HCT116 (cell line): ENCODE data around the gene CDK19. TPM values are rescaled to one million over a fixed set of nuclear protein-coding genes. Genes with fewer than 3 reads are reported as not detected.

Experiments used
- ATAC-seq: fragments of 200-7000 bp; cut with Tn5 transposase; 2 replicates; pipeline ENCODE4 v1.9.1; 2020; ENCODE audit warnings: mild to moderate bottlenecking, moderate library complexity
- BruUV-seq: library from RNA; stranded (reverse); fragments of 400-500 nt; replicated peaks from 2 replicates; lab custom pipeline; 2021; lab: Mats Ljungman, UMichigan
- CTCF ChIA-PET: fragments of 300-600 bp; sonication (Branson Sonifier 250); formaldehyde crosslinking; loops from one replicate; lab custom pipeline; 2021; ENCODE audit warnings: antibody characterized with exemption; lab: Charles Lee
- POLR2A ChIA-PET: fragments of 300-600, 350-600 bp; sonication (Branson Sonifier 250); formaldehyde crosslinking; loops from one replicate; lab custom pipeline; 2021; ENCODE audit warnings: antibody characterized with exemption; lab: Charles Lee
- RAD21 ChIA-PET, 2 experiments: fragments of 300-600 bp; sonication (Branson Sonifier 250); formaldehyde crosslinking; loops; one replicate each; lab custom pipeline; 2023; ENCODE audit warnings: low total read pairs in 2 of 2; ENCODE audit not compliant: uncharacterized antibody in 2 of 2, unreplicated experiment in 2 of 2, low non-redundant PET in 1 of 2; lab: Charles Lee
- DNase-seq: peaks from one replicate; pipeline ENCODE4 v3.0.0-alpha.2; 2010; ENCODE audit warnings: low read depth, low spot score
- H2AFZ ChIP-seq: fragments of 200-600 bp; shearing (Covaris generic), sonication (generic); 2 replicates; pipeline ENCODE4 v1.6.1; 2017; ENCODE audit warnings: low read depth, mixed run types, mixed read lengths, antibody characterized with exemption, low read length; ENCODE audit not compliant: poor library complexity, severe bottlenecking
- H3K27ac ChIP-seq: 2 replicates; pipeline ENCODE4 v1.5.1; 2012; ENCODE audit warnings: low read depth, low read length
- H3K27me3 ChIP-seq: fragments of 200-600 bp; sonication (generic); 2 replicates; pipeline ENCODE4 v1.6.1; 2016; ENCODE audit warnings: mixed run types, low read length, mixed read lengths; ENCODE audit not compliant: insufficient read depth
- H3K36me3 ChIP-seq, 2 experiments: fragments of 200-500 bp in 1 of 2; fragments of 200-600 bp in 1 of 2; sonication (Bioruptor generic) in 1 of 2; sonication (generic) in 1 of 2; 2 replicates each; pipeline versions ENCODE4 v1.5.1 to v1.6.1; 2014 to 2016; ENCODE audit warnings: low read length in 2 of 2, inconsistent platforms in 1 of 2, mixed read lengths in 1 of 2, mixed run types in 1 of 2; ENCODE audit not compliant: insufficient read depth in 2 of 2, control insufficient read depth in 1 of 2
- H3K4me1 ChIP-seq, 2 experiments: fragments of 200-600 bp in 1 of 2; sonication (generic) in 1 of 2; 2 replicates each; pipeline versions ENCODE4 v1.5.1 to v1.6.1; 2012 to 2017; ENCODE audit warnings: low read length in 2 of 2, inconsistent platforms in 1 of 2, mild to moderate bottlenecking in 1 of 2, mixed read lengths in 1 of 2, mixed run types in 1 of 2, moderate library complexity in 1 of 2; ENCODE audit not compliant: insufficient read depth in 2 of 2, control insufficient read depth in 1 of 2
- H3K4me2 ChIP-seq: fragments of 200-600 bp; sonication (generic); 2 replicates; pipeline ENCODE4 v1.6.1; 2017; ENCODE audit warnings: mixed run types, low read length, mixed read lengths
- H3K4me3 ChIP-seq, 2 experiments: fragments of 200-600 bp in 1 of 2; sonication (generic) in 1 of 2; replicated peaks in 1 of 2; 2 replicates each; pipeline ENCODE4 v1.5.1; 2011 to 2016; ENCODE audit warnings: low read length in 2 of 2, control low read depth in 1 of 2, low read depth in 1 of 2, mild to moderate bottlenecking in 1 of 2, mixed read lengths in 1 of 2, mixed run types in 1 of 2
- H3K79me2 ChIP-seq: fragments of 200-600 bp; sonication (generic); 2 replicates; pipeline ENCODE4 v1.6.1; 2017; ENCODE audit warnings: mild to moderate bottlenecking, mixed run types, low read length, moderate library complexity, mixed read lengths; ENCODE audit not compliant: insufficient read depth
- H3K9ac ChIP-seq: fragments of 200-600 bp; sonication (generic); 2 replicates; pipeline ENCODE4 v1.6.1; 2016; ENCODE audit warnings: low read length, mixed read lengths
- H3K9me2 ChIP-seq: fragments of 200-600 bp; sonication (generic), shearing (Covaris generic); 2 replicates; pipeline ENCODE4 v1.6.1; 2017; ENCODE audit warnings: mixed run types, mild to moderate bottlenecking, moderate library complexity; ENCODE audit not compliant: insufficient read depth
- H3K9me3 ChIP-seq, 2 experiments: fragments of 200-500 bp in 1 of 2; fragments of 200-600 bp in 1 of 2; sonication (Bioruptor generic) in 1 of 2; sonication (generic) in 1 of 2; 2 replicates each; pipeline ENCODE4 v1.6.1; 2014 to 2017; ENCODE audit warnings: low read length in 2 of 2, mixed read lengths in 2 of 2, inconsistent platforms in 1 of 2, low read depth in 1 of 2, mild to moderate bottlenecking in 1 of 2, mixed run types in 1 of 2, moderate library complexity in 1 of 2; ENCODE audit not compliant: control insufficient read depth in 1 of 2, insufficient read depth in 1 of 2
- H4K20me1 ChIP-seq: fragments of 200-600 bp; sonication (generic), shearing (Covaris generic); 2 replicates; pipeline ENCODE4 v1.6.1; 2017; ENCODE audit warnings: mixed run types, mild to moderate bottlenecking, moderate library complexity; ENCODE audit not compliant: insufficient read depth
- CBX3 ChIP-seq: IDR thresholded peaks from 2 replicates; pipeline ENCODE4 v1.6.1; 2012; ENCODE audit warnings: low read depth
- CEBPB ChIP-seq: IDR thresholded peaks from 2 replicates; pipeline ENCODE4 v1.6.1; 2012; ENCODE audit warnings: low read depth
- CTCF ChIP-seq, 3 experiments: fragments of 200-600 bp in 1 of 3; sonication (generic) in 1 of 3; IDR thresholded peaks in 2 of 3; conservative IDR thresholded peaks in 1 of 3; 2 replicates each; pipeline ENCODE4 v1.5.1; 2012 to 2017; ENCODE audit warnings: low read depth in 2 of 3, low read length in 2 of 3, antibody characterized with exemption in 1 of 3, borderline replicate concordance in 1 of 3, control low read depth in 1 of 3, mild to moderate bottlenecking in 1 of 3, mixed read lengths in 1 of 3, mixed run types in 1 of 3, moderate library complexity in 1 of 3; ENCODE audit not compliant: insufficient read depth in 1 of 3
- ELF1 ChIP-seq: IDR thresholded peaks from 2 replicates; pipeline ENCODE4 v1.6.1; 2012; ENCODE audit warnings: low read depth, borderline replicate concordance
- EZH2 ChIP-seq: fragments of 200-600 bp; sonication (generic); IDR thresholded peaks from 2 replicates; pipeline ENCODE4 v1.6.1; 2017; ENCODE audit warnings: antibody characterized with exemption, mixed run types
- EZH2phosphoT487 ChIP-seq: fragments of 200-600 bp; IDR thresholded peaks from 2 replicates; pipeline ENCODE4 v1.6.1; 2018; ENCODE audit warnings: antibody characterized with exemption, borderline replicate concordance
- JUND ChIP-seq: IDR thresholded peaks from 2 replicates; pipeline ENCODE4 v1.6.1; 2012
- POLR2A ChIP-seq: IDR thresholded peaks from 2 replicates; pipeline ENCODE4 v1.7.0; 2011; ENCODE audit warnings: borderline replicate concordance; ENCODE audit not compliant: insufficient read depth, insufficient read length; ENCODE audit errors: extremely low read depth
- RAD21 ChIP-seq: IDR thresholded peaks from 2 replicates; pipeline ENCODE4 v1.6.1; 2012; ENCODE audit warnings: low read depth, mild to moderate bottlenecking
- REST ChIP-seq: IDR thresholded peaks from 2 replicates; pipeline ENCODE4 v1.6.1; 2012; ENCODE audit warnings: low read depth
- SP1 ChIP-seq: IDR thresholded peaks from 2 replicates; pipeline ENCODE4 v1.6.1; 2012; ENCODE audit warnings: low read depth
- SRF ChIP-seq: IDR thresholded peaks from 2 replicates; pipeline ENCODE4 v1.6.1; 2012; ENCODE audit warnings: low read depth
- TCF7L2 ChIP-seq: IDR thresholded peaks from 2 replicates; pipeline ENCODE4 v1.7.0; 2011; ENCODE audit warnings: borderline replicate concordance, inconsistent platforms; ENCODE audit not compliant: insufficient read depth, insufficient read length; ENCODE audit errors: extremely low read depth
- YY1 ChIP-seq: IDR thresholded peaks from 2 replicates; pipeline ENCODE4 v1.6.1; 2011; ENCODE audit warnings: low read length, low read depth, moderate library complexity, mild to moderate bottlenecking; ENCODE audit not compliant: insufficient replicate concordance; ENCODE audit errors: extremely low read depth
- ZBTB33 ChIP-seq: IDR thresholded peaks from 2 replicates; pipeline ENCODE4 v1.6.1; 2011; ENCODE audit warnings: mild to moderate bottlenecking, low read length, moderate library complexity; ENCODE audit not compliant: insufficient replicate concordance; ENCODE audit errors: extremely low read depth
- ZNF274 ChIP-seq: fragments of 200-500 bp; sonication (Bioruptor generic); IDR thresholded peaks from 2 replicates; pipeline ENCODE4 v1.6.1; 2014; ENCODE audit warnings: mild to moderate bottlenecking, low read depth, low read length, inconsistent platforms
- intact Hi-C: fragments of 100-400 bp; cut with micrococcal nuclease; formaldehyde crosslinking; loops from 2 replicates; pipeline ENCODE4 v1.10.0; 2022
- total RNA-seq: library from RNA; stranded (reverse); gene quantifications from one replicate; pipeline ENCODE4 v1.2.1, GENCODE V29; 2021; ENCODE audit not compliant: unreplicated experiment
- TF ChIP-seq, protein P1 (sequence below): IDR thresholded peaks from 2 replicates; pipeline ENCODE4 v1.6.1; 2012

Gene CDK19
- total RNA-seq, 1 experiment from 2014 or later, result 20.0 TPM

DNA sequence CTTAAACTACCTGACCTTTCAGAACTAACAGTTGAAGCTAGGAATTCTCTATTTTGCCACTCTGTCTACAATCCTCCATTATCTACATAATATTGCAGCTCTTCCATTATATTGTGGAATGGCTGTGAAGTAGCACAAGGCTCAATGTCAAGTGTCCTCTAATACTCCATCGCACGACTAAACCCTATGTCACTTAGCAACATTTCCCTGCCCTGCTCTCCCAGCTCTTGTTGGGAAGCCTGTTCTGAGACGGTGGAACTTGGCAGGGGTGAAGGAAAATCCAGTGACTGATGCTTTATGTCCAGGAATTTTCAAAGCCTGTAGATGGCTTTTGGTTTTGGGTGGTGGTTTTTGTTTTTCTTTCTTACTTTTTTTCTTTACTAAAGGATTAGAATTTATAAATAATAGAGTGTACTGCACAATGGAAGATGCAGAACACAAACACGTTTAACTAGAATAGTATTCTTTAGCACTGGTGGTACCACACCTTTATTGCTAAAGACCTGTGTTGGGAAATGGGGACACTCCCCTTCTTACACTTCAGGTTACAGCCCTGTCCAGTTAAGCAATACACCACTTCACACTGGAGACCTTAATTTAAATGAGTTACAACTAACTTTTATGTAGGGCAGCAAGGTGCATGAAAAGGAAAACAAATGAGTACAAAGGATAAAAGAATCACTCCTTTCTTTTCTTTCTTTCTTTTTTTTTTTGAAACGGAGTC is 38.6 kb upstream of the CDK19 start:
- H3K4me3 ChIP-seq, result no peak overlapping the region
- no peaks in the 10 kb centered on the region for H3K27me3 ChIP-seq
- DNase-seq (no peak), ATAC-seq (no peak)
- no peak overlapping the region for H3K27ac ChIP-seq
- intact Hi-C loops, result no loop called here
- no peak overlapping the region for H2AFZ ChIP-seq
- no peaks in the 10 kb centered on the region for H3K36me3 ChIP-seq
- H3K9ac ChIP-seq, result no peak overlapping the region
- ChIA-PET CTCF (no interaction called here), POLR2A (interaction anchor here (1.0 kb wide), 1 partner anchor 21 kb away, joined by 5 read pairs; the partner anchor contains the start of gene AMD1), RAD21 (no interaction called here)
- H3K4me2 ChIP-seq, result no peak overlapping the region
- TF ChIP-seq EZH2, result no peak
- no peak for TF ChIP-seq EZH2phosphoT487
- TF ChIP-seq CBX3, result no peak
- TF ChIP-seq CEBPB, result no peak
- no peak for TF ChIP-seq POLR2A
- no peak for TF ChIP-seq ZBTB33
- no peak for TF ChIP-seq REST
- no peak for TF ChIP-seq RAD21
- no peak for TF ChIP-seq ELF1
- no peak for TF ChIP-seq CTCF (IDR thresholded peaks at IDR 0.05 in 2 of 3, conservative IDR thresholded peaks at IDR 0.05 in 1 of 3; ENCODE audit: borderline replicate concordance in 1 of 3, insufficient read depth in 1 of 3, low read depth in 2 of 3, low read length in 2 of 3)
- TF ChIP-seq, protein P1, sequence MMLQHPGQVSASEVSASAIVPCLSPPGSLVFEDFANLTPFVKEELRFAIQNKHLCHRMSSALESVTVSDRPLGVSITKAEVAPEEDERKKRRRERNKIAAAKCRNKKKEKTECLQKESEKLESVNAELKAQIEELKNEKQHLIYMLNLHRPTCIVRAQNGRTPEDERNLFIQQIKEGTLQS, result no peak
- TF ChIP-seq SRF, result no peak
- no peak for TF ChIP-seq JUND
- no peak for TF ChIP-seq SP1
- no peak for TF ChIP-seq YY1
- TF ChIP-seq TCF7L2, result no peak
- TF ChIP-seq ZNF274, result no peak
- no TSS peak for BruUV-seq
- no peaks in the 10 kb centered on the region for H3K9me2 ChIP-seq
- H3K4me1 ChIP-seq, result no peaks in the 10 kb centered on the region
- no peaks in the 10 kb centered on the region for H4K20me1 ChIP-seq
- H3K9me3 ChIP-seq, result no peaks in the 10 kb centered on the region
- no peaks in the 10 kb centered on the region for H3K79me2 ChIP-seq
